PC-9 (cell line): Measurements from ENCODE around the gene LRRC1. TPM values are rescaled to one million over a fixed set of nuclear protein-coding genes. Genes with fewer than 3 reads are reported as not detected.
A peak's percentile ranks its signal among the peaks of the same experiment; 100 is the strongest.

Experiments used
- BruUV-seq: library from RNA; stranded (reverse); fragments of 400-500 nt; replicated peaks from 2 replicates; lab custom pipeline; 2021; lab: Mats Ljungman, UMichigan
- CTCF ChIA-PET: fragments of 300-600 bp; sonication (Branson Sonifier 250); formaldehyde crosslinking; loops from one replicate; lab custom pipeline; 2022; ENCODE audit warnings: antibody characterized with exemption; lab: Charles Lee
- POLR2A ChIA-PET: fragments of 300-600 bp; sonication (Branson Sonifier 250); formaldehyde crosslinking; loops from one replicate; lab custom pipeline; 2022; ENCODE audit warnings: antibody characterized with exemption; ENCODE audit not compliant: unreplicated experiment; lab: Charles Lee
- DNase-seq, 2 experiments: peaks; one replicate each; pipeline versions ENCODE4 v3.0.0 to v3.0.0-alpha.2; 2015 to 2022; ENCODE audit warnings: mixed read lengths in 1 of 2
- H2AFZ ChIP-seq: fragments of 200-600 bp; sonication (generic); 2 replicates; pipeline ENCODE4 v1.8.1; 2017; ENCODE audit warnings: antibody characterized with exemption
- H3F3A ChIP-seq: fragments of 200-600 bp; sonication (generic); 2 replicates; pipeline ENCODE4 v1.8.1; 2017; ENCODE audit warnings: antibody characterized with exemption, mild to moderate bottlenecking, low read depth; ENCODE audit not compliant: insufficient read depth
- H3K27ac ChIP-seq: fragments of 200-600 bp; sonication (generic); 2 replicates; pipeline ENCODE4 v1.6.1; 2016; ENCODE audit warnings: mixed run types
- H3K27me3 ChIP-seq: fragments of 200-600 bp; sonication (generic); 2 replicates; pipeline ENCODE4 v1.6.1; 2016; ENCODE audit warnings: low read depth, mixed run types; ENCODE audit not compliant: insufficient read depth
- H3K36me3 ChIP-seq: fragments of 200-600 bp; sonication (generic); 2 replicates; pipeline ENCODE4 v1.6.1; 2016; ENCODE audit warnings: low read depth, mixed run types
- H3K4me1 ChIP-seq: fragments of 200-600 bp; sonication (generic); replicated peaks from 2 replicates; pipeline ENCODE4 v1.6.1; 2016; ENCODE audit warnings: mixed run types; ENCODE audit not compliant: insufficient read depth
- H3K4me2 ChIP-seq: fragments of 200-600 bp; sonication (generic); 2 replicates; pipeline ENCODE4 v1.6.1; 2017; ENCODE audit warnings: mixed run types
- H3K4me3 ChIP-seq: fragments of 200-600 bp; sonication (generic); 2 replicates; pipeline ENCODE4 v1.6.1; 2016; ENCODE audit warnings: mixed run types
- H3K79me2 ChIP-seq: fragments of 200-600 bp; sonication (generic); 2 replicates; pipeline ENCODE4 v1.6.1; 2017; ENCODE audit warnings: low read depth, mixed run types
- H3K9me2 ChIP-seq: fragments of 200-600 bp; sonication (generic); 2 replicates; pipeline ENCODE4 v1.8.1; 2017; ENCODE audit warnings: mild to moderate bottlenecking; ENCODE audit not compliant: insufficient read depth
- H3K9me3 ChIP-seq: fragments of 200-600 bp; sonication (generic); 2 replicates; pipeline ENCODE4 v1.8.1; 2016; ENCODE audit warnings: low read depth; ENCODE audit not compliant: insufficient read depth
- H4K20me1 ChIP-seq: fragments of 200-600 bp; sonication (generic); 2 replicates; pipeline ENCODE4 v1.8.1; 2017; ENCODE audit not compliant: insufficient read depth
- EZH2 ChIP-seq: fragments of 200-600 bp; sonication (generic); IDR thresholded peaks from 2 replicates; pipeline ENCODE4 v1.8.0; 2017; ENCODE audit warnings: antibody characterized with exemption, low read depth
- intact Hi-C: fragments of 100-400 bp; cut with micrococcal nuclease; formaldehyde crosslinking; loops from one replicate; pipeline ENCODE4 v1.10.0; 2022; ENCODE audit not compliant: unreplicated experiment
- total RNA-seq: library from RNA; stranded (reverse); gene quantifications from 2 replicates; pipeline ENCODE4 v1.2.3, GENCODE V29; 2021
- TF ChIP-seq, protein P1 (sequence below): fragments of 200-600 bp; sonication (generic); conservative IDR thresholded peaks from 2 replicates; pipeline ENCODE4 v1.6.1; 2017; ENCODE audit warnings: mixed run types, antibody characterized with exemption, mild to moderate bottlenecking, moderate library complexity

LRRC1 gene
- total RNA-seq, 1 experiment from 2014 or later: 26.4 TPM

DNA sequence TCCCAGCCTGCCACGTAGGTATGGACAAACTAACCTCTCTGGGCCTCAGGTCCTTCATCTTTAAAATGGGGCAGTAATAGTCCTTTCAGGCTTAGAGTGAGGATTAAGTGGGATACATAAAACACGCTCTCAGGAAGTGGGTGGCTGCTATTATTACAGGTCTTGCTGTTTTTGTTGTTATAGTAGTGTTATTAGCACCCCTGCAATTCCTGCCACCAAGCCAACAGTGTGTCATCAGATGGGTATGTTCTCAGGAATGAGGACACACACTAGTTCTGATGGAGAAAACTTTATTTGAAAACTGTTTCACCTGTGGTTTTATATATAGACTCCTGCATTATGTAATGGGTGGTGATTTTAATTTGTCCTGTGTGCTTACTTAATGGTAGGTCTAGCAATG lies 131.7 kb downstream of the LRRC1 start:
- no TSS peak for BruUV-seq
- no peak overlapping the region for H2AFZ ChIP-seq
- no peaks in the 10 kb centered on the region for H3K27me3 ChIP-seq

DNA sequence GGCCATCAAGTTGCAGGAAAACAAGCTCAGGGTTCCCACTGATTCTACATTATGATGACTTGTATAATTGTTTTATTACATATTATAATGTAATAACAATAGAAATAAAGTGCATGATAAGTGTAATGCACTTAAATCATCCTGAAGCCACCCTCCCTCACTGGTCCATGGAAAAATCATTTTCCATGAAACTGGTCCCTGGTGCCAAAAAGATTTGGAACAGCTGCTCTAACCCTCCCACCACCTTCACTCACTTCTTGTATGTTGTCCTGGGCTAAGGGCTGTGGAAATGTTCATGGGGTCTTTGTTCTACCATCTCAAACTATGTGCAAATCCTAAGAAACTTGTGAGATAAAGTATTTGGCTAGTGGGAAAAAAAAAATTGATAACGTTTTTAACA lies 133.8 kb downstream of the LRRC1 start:
- peak overlapping the region; percentile 43 for H3K4me2 ChIP-seq

More for the DNA sequence above, 131.7 kb downstream of the LRRC1 start:
- no peak for TF ChIP-seq EZH2
- TF ChIP-seq, protein P1, sequence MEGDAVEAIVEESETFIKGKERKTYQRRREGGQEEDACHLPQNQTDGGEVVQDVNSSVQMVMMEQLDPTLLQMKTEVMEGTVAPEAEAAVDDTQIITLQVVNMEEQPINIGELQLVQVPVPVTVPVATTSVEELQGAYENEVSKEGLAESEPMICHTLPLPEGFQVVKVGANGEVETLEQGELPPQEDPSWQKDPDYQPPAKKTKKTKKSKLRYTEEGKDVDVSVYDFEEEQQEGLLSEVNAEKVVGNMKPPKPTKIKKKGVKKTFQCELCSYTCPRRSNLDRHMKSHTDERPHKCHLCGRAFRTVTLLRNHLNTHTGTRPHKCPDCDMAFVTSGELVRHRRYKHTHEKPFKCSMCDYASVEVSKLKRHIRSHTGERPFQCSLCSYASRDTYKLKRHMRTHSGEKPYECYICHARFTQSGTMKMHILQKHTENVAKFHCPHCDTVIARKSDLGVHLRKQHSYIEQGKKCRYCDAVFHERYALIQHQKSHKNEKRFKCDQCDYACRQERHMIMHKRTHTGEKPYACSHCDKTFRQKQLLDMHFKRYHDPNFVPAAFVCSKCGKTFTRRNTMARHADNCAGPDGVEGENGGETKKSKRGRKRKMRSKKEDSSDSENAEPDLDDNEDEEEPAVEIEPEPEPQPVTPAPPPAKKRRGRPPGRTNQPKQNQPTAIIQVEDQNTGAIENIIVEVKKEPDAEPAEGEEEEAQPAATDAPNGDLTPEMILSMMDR: no peak
- H3K4me1 ChIP-seq: peaks cover 70% of the 10 kb centered on the region
- H3K4me3 ChIP-seq: peak overlapping the region; percentile 39; the same call in 1 of the 2 replicates
- peak overlapping the region; percentile 78 for H3K4me2 ChIP-seq
- peak overlapping the region; percentile 87 for H3K27ac ChIP-seq
- H3K9me2 ChIP-seq: no peaks in the 10 kb centered on the region
- no peaks in the 10 kb centered on the region for H3K36me3 ChIP-seq
- no peaks in the 10 kb centered on the region for H3K79me2 ChIP-seq
- intact Hi-C loops: loop anchor here (2.0 kb wide), 1 partner anchor 192 kb away; no protein-coding TSS in a partner anchor
- DNase-seq: peak; percentile 12 to 88
- H4K20me1 ChIP-seq: no peaks in the 10 kb centered on the region
- ChIA-PET CTCF (interaction anchor here (0.6 kb wide), 1 partner anchor 196 kb away, joined by 3 read pairs; no protein-coding TSS in a partner anchor), POLR2A (no interaction called here)
- H3K9me3 ChIP-seq: no peaks in the 10 kb centered on the region
- peaks cover 52% of the 10 kb centered on the region for H3F3A ChIP-seq

DNA sequence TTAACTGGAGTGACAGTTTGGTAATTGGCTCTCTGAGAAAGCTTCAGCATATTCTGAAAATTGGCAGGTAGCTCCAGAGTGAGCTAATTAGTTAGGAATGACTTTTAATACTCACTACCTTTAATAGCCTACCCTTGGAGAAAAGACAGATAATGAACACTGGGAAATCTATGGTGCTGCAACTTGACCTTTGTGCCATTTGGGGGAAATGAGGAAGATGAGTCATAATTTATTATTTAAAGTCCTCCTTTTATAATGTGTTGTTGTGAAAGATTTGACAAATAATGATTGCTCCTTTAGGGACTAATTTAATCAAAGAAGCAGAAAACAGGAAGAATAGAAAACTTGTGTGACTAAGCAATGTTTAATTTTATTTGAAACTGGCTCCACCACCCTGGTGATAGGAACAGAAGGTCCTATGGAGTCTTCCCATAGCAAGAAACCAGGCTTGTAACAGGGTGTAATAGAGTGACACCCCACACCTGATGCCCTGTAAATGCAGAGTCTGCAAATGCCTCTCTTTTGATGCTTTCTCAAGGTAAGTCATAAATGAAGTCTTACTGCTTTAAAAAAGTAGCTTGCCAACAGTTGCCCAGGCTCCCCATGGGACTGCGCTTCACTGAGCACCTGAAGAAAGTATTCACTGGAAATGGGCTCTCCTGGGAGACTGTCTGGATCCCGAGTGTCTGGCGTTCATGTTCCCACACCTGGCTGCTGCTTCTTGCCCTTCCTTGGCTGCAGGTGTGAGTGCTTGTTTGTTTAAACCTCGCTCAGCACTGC lies 134.4 kb downstream of the LRRC1 start:
- H3K4me1 ChIP-seq: peaks cover 64% of the 10 kb centered on the region
- intact Hi-C loops: no loop called here
- H4K20me1 ChIP-seq: no peaks in the 10 kb centered on the region
- no peaks in the 10 kb centered on the region for H3K36me3 ChIP-seq
- 0 out of 2 replicates have a peak overlapping the region, but pooled peaks have one; percentile 5 for H3K4me3 ChIP-seq
- peaks cover 5% of the 10 kb centered on the region; the same call in 1 of the 2 replicates for H3K9me2 ChIP-seq
- no peaks in the 10 kb centered on the region for H3K27me3 ChIP-seq
- POLR2A ChIA-PET: interaction anchor here (0.6 kb wide), 2 partner anchors 12 to 942 kb away, joined by 4 to 15 read pairs; no protein-coding TSS in a partner anchor
- peaks cover 50% of the 10 kb centered on the region for H3F3A ChIP-seq
- TF ChIP-seq EZH2: no peak
- TF ChIP-seq, protein P1: no peak
- H3K27ac ChIP-seq: peak overlapping the region; percentile 80
- BruUV-seq: no TSS peak
- H3K79me2 ChIP-seq: no peaks in the 10 kb centered on the region
- peak in 1 of 2 experiments; percentile 89 for DNase-seq
- no peaks in the 10 kb centered on the region for H3K9me3 ChIP-seq
- H3K4me2 ChIP-seq: peak overlapping the region; percentile 43
- H2AFZ ChIP-seq: no peak overlapping the region
- CTCF ChIA-PET: interaction anchor here (0.6 to 1.8 kb wide), 2 partner anchors 121 to 195 kb away, joined by 3 to 6 read pairs; no protein-coding TSS in a partner anchor

More for the DNA sequence above, 133.8 kb downstream of the LRRC1 start:
- H3K79me2 ChIP-seq: no peaks in the 10 kb centered on the region
- peaks cover 52% of the 10 kb centered on the region for H3F3A ChIP-seq
- no peaks in the 10 kb centered on the region for H3K36me3 ChIP-seq
- no peaks in the 10 kb centered on the region for H3K27me3 ChIP-seq
- ChIA-PET CTCF (interaction anchor here (0.6 to 1.8 kb wide), 2 partner anchors 120 to 194 kb away, joined by 3 to 6 read pairs; no protein-coding TSS in a partner anchor), POLR2A (interaction anchor here (0.6 kb wide), 1 partner anchor 943 kb away, joined by 15 read pairs; no protein-coding TSS in a partner anchor)
- no peaks in the 10 kb centered on the region for H4K20me1 ChIP-seq
- H2AFZ ChIP-seq: no peak overlapping the region
- H3K9me2 ChIP-seq: peaks cover 5% of the 10 kb centered on the region; the same call in 1 of the 2 replicates
- TF ChIP-seq EZH2: no peak
- TF ChIP-seq, protein P1: no peak
- peak overlapping the region; percentile 80 for H3K27ac ChIP-seq
- no peak overlapping the region for H3K4me3 ChIP-seq
- peaks cover 70% of the 10 kb centered on the region for H3K4me1 ChIP-seq
- DNase-seq: no peak
- no peaks in the 10 kb centered on the region for H3K9me3 ChIP-seq
- BruUV-seq: no TSS peak
- intact Hi-C loops: no loop called here
